C4-2B (cell line): ENCODE data around the gene GNGT2.

ENCODE experiments used
- ZFX ChIP-seq: fragments of 450-650 bp; IDR thresholded peaks from 2 replicates; pipeline ENCODE4 v1.6.1; 2017
- TF ChIP-seq, protein P1 (sequence below): fragments of 450-650 bp; conservative IDR thresholded peaks from 2 replicates; pipeline ENCODE4 v1.5.1; 2017; ENCODE audit warnings: mild to moderate bottlenecking

DNA sequence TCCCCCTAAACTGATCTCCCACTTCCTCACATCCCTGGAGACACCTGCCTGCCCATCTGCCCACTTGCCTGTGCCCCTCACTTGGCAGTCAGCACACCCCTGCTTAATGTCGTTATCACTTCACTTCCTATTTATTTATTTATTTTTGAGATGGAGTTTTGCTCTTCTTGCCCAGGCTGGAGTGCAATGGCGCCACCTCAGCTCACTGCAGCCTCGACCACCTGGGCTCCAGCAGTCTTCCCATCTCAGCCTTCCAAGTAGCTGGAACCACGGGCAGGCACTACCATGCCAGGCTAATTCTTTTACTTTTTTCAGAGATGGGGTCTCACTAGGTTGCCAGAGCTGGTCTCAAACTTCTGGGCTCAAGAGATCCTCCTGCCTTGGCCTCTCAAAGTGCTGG lies 43.7 kb upstream of the GNGT2 start:
- TF ChIP-seq, protein P1, sequence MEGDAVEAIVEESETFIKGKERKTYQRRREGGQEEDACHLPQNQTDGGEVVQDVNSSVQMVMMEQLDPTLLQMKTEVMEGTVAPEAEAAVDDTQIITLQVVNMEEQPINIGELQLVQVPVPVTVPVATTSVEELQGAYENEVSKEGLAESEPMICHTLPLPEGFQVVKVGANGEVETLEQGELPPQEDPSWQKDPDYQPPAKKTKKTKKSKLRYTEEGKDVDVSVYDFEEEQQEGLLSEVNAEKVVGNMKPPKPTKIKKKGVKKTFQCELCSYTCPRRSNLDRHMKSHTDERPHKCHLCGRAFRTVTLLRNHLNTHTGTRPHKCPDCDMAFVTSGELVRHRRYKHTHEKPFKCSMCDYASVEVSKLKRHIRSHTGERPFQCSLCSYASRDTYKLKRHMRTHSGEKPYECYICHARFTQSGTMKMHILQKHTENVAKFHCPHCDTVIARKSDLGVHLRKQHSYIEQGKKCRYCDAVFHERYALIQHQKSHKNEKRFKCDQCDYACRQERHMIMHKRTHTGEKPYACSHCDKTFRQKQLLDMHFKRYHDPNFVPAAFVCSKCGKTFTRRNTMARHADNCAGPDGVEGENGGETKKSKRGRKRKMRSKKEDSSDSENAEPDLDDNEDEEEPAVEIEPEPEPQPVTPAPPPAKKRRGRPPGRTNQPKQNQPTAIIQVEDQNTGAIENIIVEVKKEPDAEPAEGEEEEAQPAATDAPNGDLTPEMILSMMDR = no peak
- TF ChIP-seq ZFX = no peak
